GM19438 (cell line): ENCODE measurements around the gene OBP2B.
"Not testable (repeated sequence)": the region's sequence is repeated elsewhere in the genome, so short reads cannot be mapped to it uniquely, and the experiment has no call there.

ENCODE experiments used
- ATAC-seq: cut with Tn5 transposase; IDR thresholded peaks from one replicate; pipeline ENCODE4 v1.9.1; 2021; ENCODE audit warnings: low read depth; ENCODE audit not compliant: unreplicated experiment

Gene OBP2B

GRCh38 chr9:133238851-133239532, 29.9 kb upstream of the OBP2B start:
- no peak for ATAC-seq

- no peak for ATAC-seq
Measured at GRCh38 chr9:133238272-133238850, 29.3 kb upstream of the OBP2B start.

GRCh38 chr9:133237035-133237731, 28.1 kb upstream of the OBP2B start:
- no peak for ATAC-seq

DNA sequence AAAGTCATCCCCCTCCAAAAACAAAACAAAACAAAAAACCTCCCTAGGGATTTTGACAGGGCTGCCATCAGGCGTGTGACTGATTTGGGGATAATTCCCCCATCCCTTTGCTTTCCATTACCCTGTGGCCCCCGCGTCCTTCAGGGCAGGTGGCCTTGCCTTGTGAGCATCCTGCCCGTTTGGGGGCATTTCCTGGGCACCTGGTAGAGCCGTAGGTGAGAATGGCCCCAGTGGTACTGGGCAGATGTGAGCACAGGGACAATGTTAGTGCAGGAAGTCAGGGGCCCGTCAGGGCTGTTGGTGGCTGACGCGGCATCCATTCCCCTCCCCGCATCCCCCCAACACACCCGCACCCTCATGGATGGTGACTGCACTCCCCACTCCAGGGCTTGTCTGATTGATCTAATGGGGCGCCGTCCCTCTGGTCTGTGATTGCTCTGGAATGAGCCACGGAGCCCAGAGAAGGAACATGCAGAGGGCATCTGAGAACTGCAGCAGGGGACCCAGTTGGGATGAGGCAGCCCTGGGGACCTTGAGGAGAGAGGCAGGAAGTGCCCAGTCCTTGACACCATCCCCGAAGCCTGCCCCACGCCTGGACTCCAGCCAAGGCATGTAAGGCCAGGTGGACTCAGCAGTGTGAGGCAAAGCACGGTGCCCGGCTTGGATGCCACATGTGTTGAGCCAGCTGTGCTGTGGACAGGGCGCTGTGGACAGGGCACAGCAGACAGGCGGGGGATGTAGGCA, 27.4 kb upstream of the OBP2B start:
- not testable (repeated sequence) for ATAC-seq

GRCh38 chr9:133235549-133236222, 26.6 kb upstream of the OBP2B start:
- ATAC-seq: no peak

- no peak for ATAC-seq
Measured at GRCh38 chr9:133234577-133235322, 25.7 kb upstream of the OBP2B start.

- no peak for ATAC-seq
Measured at GRCh38 chr9:133233681-133234432, 24.8 kb upstream of the OBP2B start.

- ATAC-seq: not testable (repeated sequence)
Measured at GRCh38 chr9:133231934-133232568, 23.0 kb upstream of the OBP2B start.

DNA sequence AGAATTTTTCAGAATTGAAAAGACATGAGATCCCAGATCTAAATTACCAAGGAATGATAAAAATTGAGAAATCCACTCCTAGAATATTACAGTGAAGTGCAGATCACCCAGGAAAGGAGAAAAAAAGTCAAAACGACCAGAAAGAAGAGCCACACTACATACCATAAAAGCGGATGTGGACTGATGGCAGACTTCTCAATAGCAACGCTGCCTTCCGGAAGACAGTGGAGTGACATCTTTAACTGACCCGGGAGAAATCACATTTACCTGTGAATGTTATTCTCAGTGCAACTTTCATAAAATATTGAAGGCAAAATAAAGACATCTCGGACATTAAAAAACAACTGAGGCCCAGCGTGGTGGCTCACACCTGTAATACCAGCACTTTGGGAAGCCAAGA, 21.5 kb upstream of the OBP2B start:
- ATAC-seq: not testable (repeated sequence)

GRCh38 chr9:133230093-133230492, 21.0 kb upstream of the OBP2B start:
- no peak for ATAC-seq

- ATAC-seq: not testable (repeated sequence)
Measured at GRCh38 chr9:133228474-133229193, 19.6 kb upstream of the OBP2B start.

- ATAC-seq: not testable (repeated sequence)
Measured at GRCh38 chr9:133227996-133228395, 18.9 kb upstream of the OBP2B start.

- ATAC-seq: no peak
Measured at GRCh38 chr9:133227242-133227860, 18.3 kb upstream of the OBP2B start.

DNA sequence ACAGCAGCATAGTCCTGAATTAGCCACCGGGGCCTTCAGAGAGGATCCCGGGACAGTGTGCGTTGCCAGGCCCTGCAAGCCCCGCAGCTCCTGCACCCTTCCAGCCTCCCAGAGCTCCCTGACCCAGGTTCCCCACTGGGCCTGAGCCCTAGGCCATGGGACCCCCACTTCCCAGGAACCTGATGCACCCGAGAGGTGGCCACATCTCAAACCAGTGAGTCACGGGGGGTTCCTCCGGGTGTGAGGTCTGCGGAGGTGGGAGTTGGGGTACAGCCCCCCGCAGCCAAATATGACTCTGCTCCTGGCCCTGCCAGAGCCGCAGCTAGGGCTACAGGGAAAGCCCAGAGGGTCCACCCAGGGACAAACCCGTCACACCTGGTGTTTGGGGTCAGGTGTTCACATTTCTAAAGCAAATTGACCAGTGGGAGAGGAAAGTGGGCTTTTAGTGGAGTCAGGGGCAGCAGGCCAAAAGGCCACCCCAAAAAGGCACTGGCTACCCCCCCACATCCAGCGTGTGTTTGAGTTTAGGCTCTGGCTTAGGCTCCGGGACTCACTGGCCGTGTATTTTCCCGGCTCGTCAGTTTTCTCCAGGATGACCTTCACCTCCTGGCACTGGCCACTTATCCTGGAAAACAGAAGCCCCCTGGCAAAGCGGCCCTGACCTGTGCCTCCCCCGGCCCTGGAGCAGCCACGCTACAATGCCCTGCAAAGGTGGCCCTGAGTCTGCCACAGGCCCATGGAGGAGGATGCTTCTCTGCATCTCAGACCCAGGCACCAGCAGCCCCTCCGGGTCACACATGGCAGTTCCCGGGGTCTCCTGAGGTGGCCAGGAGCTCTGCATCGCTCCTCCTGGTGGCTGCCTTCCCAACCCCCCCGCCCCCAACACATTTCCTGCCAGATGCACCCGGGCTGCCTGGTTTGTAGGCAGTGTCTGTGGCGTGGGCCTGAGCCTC, 17.4 kb upstream of the OBP2B start:
- ATAC-seq: no peak

- no peak for ATAC-seq
Measured at GRCh38 chr9:133225171-133226011, 16.3 kb upstream of the OBP2B start.

DNA sequence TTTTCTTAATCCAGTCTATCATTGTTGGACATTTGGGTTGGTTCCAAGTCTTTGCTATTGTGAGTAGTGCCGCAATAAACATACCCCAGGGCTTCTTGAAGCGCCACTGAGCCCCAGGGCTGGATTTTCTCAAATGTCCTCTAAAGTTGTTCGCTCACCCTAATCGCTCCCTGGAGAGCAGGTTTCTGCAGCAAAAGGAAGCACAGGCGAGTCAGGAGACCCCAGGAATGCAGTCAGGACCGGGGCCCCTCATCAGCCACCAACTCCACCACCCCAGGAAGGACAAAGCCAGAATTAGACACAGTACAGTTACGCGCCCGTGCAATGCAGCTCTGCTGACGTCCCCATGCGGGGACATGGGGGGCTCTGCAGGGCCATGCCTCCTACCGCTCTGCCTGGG, 15.7 kb upstream of the OBP2B start:
- no peak for ATAC-seq
